HG02623 (cell line): ENCODE results near the gene GRID2.
"Not testable (repeated sequence)": the region's sequence is repeated elsewhere in the genome, so short reads cannot be mapped to it uniquely, and the experiment has no call there.

Experiments
- ATAC-seq: cut with Tn5 transposase; IDR thresholded peaks from one replicate; pipeline ENCODE4 v1.9.1; 2021; ENCODE audit warnings: moderate library complexity; ENCODE audit not compliant: unreplicated experiment

Gene GRID2

GRCh38 chr4:93299118-93299517 is 995.4 kb downstream of the GRID2 start:
- no peak for ATAC-seq

GRCh38 chr4:93300780-93301555 is 997.2 kb downstream of the GRID2 start:
- not testable (repeated sequence) for ATAC-seq

- ATAC-seq = no peak
Measured at GRCh38 chr4:93302310-93302709, 998.5 kb downstream of the GRID2 start.

- ATAC-seq = no peak
Measured at GRCh38 chr4:93303440-93303839, 999.7 kb downstream of the GRID2 start.

GRCh38 chr4:93312299-93312698 is 1008.5 kb downstream of the GRID2 start:
- no peak for ATAC-seq

GRCh38 chr4:93313197-93313596 is 1009.4 kb downstream of the GRID2 start:
- ATAC-seq = no peak

- no peak for ATAC-seq
Measured at GRCh38 chr4:93317057-93317456, 1013.3 kb downstream of the GRID2 start.

GRCh38 chr4:93317561-93317960 is 1013.8 kb downstream of the GRID2 start:
- ATAC-seq = no peak

GRCh38 chr4:93319041-93319440 is 1015.3 kb downstream of the GRID2 start:
- ATAC-seq = no peak

- no peak for ATAC-seq
Measured at GRCh38 chr4:93320356-93320755, 1016.6 kb downstream of the GRID2 start.

- ATAC-seq = no peak
Measured at GRCh38 chr4:93327346-93327745, 1023.6 kb downstream of the GRID2 start.

GRCh38 chr4:93334003-93334402 is 1030.2 kb downstream of the GRID2 start:
- ATAC-seq = peak; percentile 89

- ATAC-seq = no peak
Measured at GRCh38 chr4:93337196-93337595, 1033.4 kb downstream of the GRID2 start.

- no peak for ATAC-seq
Measured at GRCh38 chr4:93342738-93343137, 1039.0 kb downstream of the GRID2 start.

- no peak for ATAC-seq
Measured at GRCh38 chr4:93346840-93347239, 1043.1 kb downstream of the GRID2 start.

GRCh38 chr4:93348896-93349295 is 1045.1 kb downstream of the GRID2 start:
- no peak for ATAC-seq

- no peak for ATAC-seq
Measured at GRCh38 chr4:93351846-93352245, 1048.1 kb downstream of the GRID2 start.

GRCh38 chr4:93355411-93355810 is 1051.6 kb downstream of the GRID2 start:
- no peak for ATAC-seq

GRCh38 chr4:93359586-93359985 is 1055.8 kb downstream of the GRID2 start:
- no peak for ATAC-seq

GRCh38 chr4:93366169-93366755 is 1062.5 kb downstream of the GRID2 start:
- ATAC-seq = not testable (repeated sequence)

GRCh38 chr4:93368968-93369367 is 1065.2 kb downstream of the GRID2 start:
- ATAC-seq = no peak

- no peak for ATAC-seq
Measured at GRCh38 chr4:93370256-93370655, 1066.5 kb downstream of the GRID2 start.
